GM12878 (cell line): Measurements from ENCODE around the gene GSTO1. TPM values are rescaled to one million over a fixed set of nuclear protein-coding genes. Genes with fewer than 3 reads are reported as not detected.

Source experiments
- ATAC-seq: fragments of 200-7000 bp; cut with Tn5 transposase; 3 replicates; pipeline ENCODE4 v1.9.1; 2020; ENCODE audit warnings: mild to moderate bottlenecking, moderate library complexity
- BruUV-seq: library from RNA; stranded (reverse); fragments of 400-500 nt; replicated peaks from 2 replicates; lab custom pipeline; 2021; lab: Mats Ljungman, UMichigan
- CTCF ChIA-PET: fragments of 300-600 bp; sonication (Branson Sonifier 250); formaldehyde crosslinking; extraction: SDS; loops from one replicate; lab custom pipeline; 2021; ENCODE audit warnings: inconsistent platforms; lab: Yijun Ruan, JAX
- POLR2A ChIA-PET: fragments of 350-600 bp; formaldehyde crosslinking; extraction: SDS; loops from one replicate; lab custom pipeline; 2021; ENCODE audit warnings: inconsistent platforms; lab: Charles Lee
- RAD21 ChIA-PET: fragments of 300-600 bp; sonication (Branson Sonifier 250); formaldehyde crosslinking; loops from one replicate; lab custom pipeline; 2023; ENCODE audit warnings: antibody characterized with exemption; ENCODE audit not compliant: unreplicated experiment; lab: Charles Lee
- SMC1A ChIA-PET: fragments of 300-600 bp; sonication (Branson Sonifier 250); formaldehyde crosslinking; loops from one replicate; lab custom pipeline; 2023; ENCODE audit not compliant: unreplicated experiment, uncharacterized antibody; lab: Charles Lee
- DNase-seq: peaks from one replicate; pipeline ENCODE4 v3.0.0-alpha.2; 2011; ENCODE audit warnings: low read depth, low spot score
- FAIRE-seq: peaks from 3 replicates; lab custom pipeline; 2011; peaks lifted over from hg19 to GRCh38; lab: Jason Lieb, UNC
- H2AFZ ChIP-seq: 2 replicates; pipeline ENCODE4 v1.6.0; 2011; ENCODE audit warnings: low read depth, low read length, control low read depth; ENCODE audit not compliant: control insufficient read depth
- H3K27ac ChIP-seq: 2 replicates; pipeline ENCODE4 v1.5.1; 2011; ENCODE audit warnings: control low read depth; ENCODE audit not compliant: control insufficient read depth, insufficient read depth
- H3K27me3 ChIP-seq, 2 experiments: replicated peaks in 1 of 2; 2 replicates each; pipeline versions ENCODE4 v1.6.0 to v1.6.1; 2011; ENCODE audit warnings: low read length in 1 of 2; ENCODE audit not compliant: control insufficient read depth in 2 of 2, insufficient read depth in 2 of 2
- H3K36me3 ChIP-seq, 2 experiments: 2 replicates each; pipeline ENCODE4 v1.5.1; 2011; ENCODE audit warnings: low read length in 1 of 2; ENCODE audit not compliant: control insufficient read depth in 2 of 2, insufficient read depth in 2 of 2
- H3K4me1 ChIP-seq: 2 replicates; pipeline ENCODE4 v1.6.1; 2011; ENCODE audit warnings: mild to moderate bottlenecking, low read length, moderate library complexity, mixed read lengths; ENCODE audit not compliant: control insufficient read depth, insufficient read depth
- H3K4me2 ChIP-seq: 2 replicates; pipeline ENCODE4 v1.6.0; 2011; ENCODE audit warnings: control low read depth; ENCODE audit not compliant: control insufficient read depth, insufficient read depth
- H3K4me3 ChIP-seq: fragments of 200-600 bp; sonication (generic); 2 replicates; pipeline ENCODE4 v1.5.1; 2016
- H3K79me2 ChIP-seq: 2 replicates; pipeline ENCODE4 v1.6.0; 2011; ENCODE audit warnings: low read length; ENCODE audit not compliant: control insufficient read depth, insufficient read depth
- H3K9ac ChIP-seq: 2 replicates; pipeline ENCODE4 v1.8.0; 2011; ENCODE audit warnings: low read length, control low read depth, mixed read lengths; ENCODE audit not compliant: control insufficient read depth, insufficient read depth
- H3K9me3 ChIP-seq: replicated peaks from 3 replicates; pipeline ENCODE4 v1.5.1; 2011; ENCODE audit warnings: mild to moderate bottlenecking, low read length; ENCODE audit not compliant: control insufficient read depth, insufficient read depth
- H4K20me1 ChIP-seq: 2 replicates; pipeline ENCODE4 v1.6.0; 2011; ENCODE audit not compliant: control insufficient read depth, insufficient read depth
- ATF2 ChIP-seq: IDR thresholded peaks from 2 replicates; pipeline ENCODE4 v1.6.1; 2012; ENCODE audit warnings: low read length, inconsistent platforms
- BCL11A ChIP-seq: IDR thresholded peaks from 2 replicates; pipeline ENCODE4 v1.6.1; 2011; ENCODE audit warnings: low read depth, low read length
- BMI1 ChIP-seq: fragments of 450-650 bp; IDR thresholded peaks from 2 replicates; pipeline ENCODE4 v1.6.1; 2016; ENCODE audit warnings: mild to moderate bottlenecking, moderate library complexity, borderline replicate concordance
- BRCA1 ChIP-seq: IDR thresholded peaks from 2 replicates; pipeline ENCODE4 v1.6.1; 2011; ENCODE audit warnings: low read depth, low read length, improper control_type of control experiment
- CBFB ChIP-seq: IDR thresholded peaks from 2 replicates; pipeline ENCODE4 v1.6.1; 2016; ENCODE audit warnings: antibody characterized with exemption, low read depth
- CREB1 ChIP-seq: IDR thresholded peaks from 2 replicates; pipeline ENCODE4 v1.6.1; 2012; ENCODE audit warnings: low read depth, mild to moderate bottlenecking, inconsistent platforms
- CREM ChIP-seq: IDR thresholded peaks from 2 replicates; pipeline ENCODE4 v1.6.1; 2014; ENCODE audit warnings: antibody characterized with exemption, low read depth
- FOXM1 ChIP-seq: IDR thresholded peaks from 2 replicates; pipeline ENCODE4 v1.6.1; 2012; ENCODE audit warnings: low read depth, mild to moderate bottlenecking, inconsistent platforms, low read length, moderate library complexity
- IRF4 ChIP-seq: IDR thresholded peaks from 2 replicates; pipeline ENCODE4 v1.6.1; 2011; ENCODE audit warnings: low read depth, low read length
- JUNB ChIP-seq: IDR thresholded peaks from 2 replicates; pipeline ENCODE4 v1.6.1; 2016; ENCODE audit warnings: antibody characterized with exemption, mild to moderate bottlenecking
- MLLT1 ChIP-seq: fragments of 450-650 bp; IDR thresholded peaks from 2 replicates; pipeline ENCODE4 v1.6.1; 2016; ENCODE audit warnings: mild to moderate bottlenecking
- MTA2 ChIP-seq: fragments of 450-650 bp; IDR thresholded peaks from 2 replicates; pipeline ENCODE4 v1.6.1; 2016; ENCODE audit warnings: low read depth, mild to moderate bottlenecking, moderate library complexity
- RELB ChIP-seq: fragments of 450-650 bp; IDR thresholded peaks from 2 replicates; pipeline ENCODE4 v1.6.1; 2017; ENCODE audit warnings: low read depth, mild to moderate bottlenecking, moderate library complexity
- RUNX3 ChIP-seq: IDR thresholded peaks from 2 replicates; pipeline ENCODE4 v1.6.1; 2012; ENCODE audit warnings: low read length, inconsistent platforms
- SIX5 ChIP-seq: IDR thresholded peaks from 2 replicates; pipeline ENCODE4 v1.6.1; 2011; ENCODE audit warnings: mild to moderate bottlenecking, low read depth, low read length, moderate library complexity; ENCODE audit not compliant: severe bottlenecking
- SPI1 ChIP-seq: IDR thresholded peaks from 2 replicates; pipeline ENCODE4 v1.6.1; 2011; ENCODE audit warnings: low read depth, mild to moderate bottlenecking, low read length, moderate library complexity, borderline replicate concordance; ENCODE audit not compliant: insufficient read depth
- SREBF1 ChIP-seq: IDR thresholded peaks from 2 replicates; pipeline ENCODE4 v1.6.1; 2012; ENCODE audit warnings: mild to moderate bottlenecking, low read length
- TCF3 ChIP-seq: IDR thresholded peaks from 2 replicates; pipeline ENCODE4 v1.6.1; 2012; ENCODE audit warnings: low read depth, mild to moderate bottlenecking, low read length, borderline replicate concordance; ENCODE audit not compliant: insufficient read depth
- WRNIP1 ChIP-seq: IDR thresholded peaks from 2 replicates; pipeline ENCODE4 v1.6.1; 2011; ENCODE audit warnings: low read depth, low read length, improper control_type of control experiment, borderline replicate concordance
- ZNF622 ChIP-seq: fragments of 450-650 bp; IDR thresholded peaks from 2 replicates; pipeline ENCODE4 v1.6.1; 2017; ENCODE audit warnings: mild to moderate bottlenecking, inconsistent platforms
- WGBS: methylation state at CpG from one replicate; pipeline ENCODE4 v1.1.6; 2016; ENCODE audit warnings: low lambda C conversion rate; ENCODE audit not compliant: insufficient replicate concordance, insufficient coverage; ENCODE audit errors: missing lambda C conversion rate; 5-methylcytosine and 5-hydroxymethylcytosine counted together
- in situ Hi-C: fragments of 300-500 bp; cut with MboI; formaldehyde crosslinking; loops from 9 replicates; pipeline ENCODE4 v1.14.3; 2018; ENCODE audit warnings: mixed read lengths
- intact Hi-C: fragments of 100-400 bp; cut with micrococcal nuclease; formaldehyde crosslinking; loops from one replicate; pipeline ENCODE4 v1.14.2; 2022; ENCODE audit not compliant: unreplicated experiment
- polyA plus RNA-seq, 11 experiments: library from polyadenylated mRNA; depleted of rRNA in 4 of 11; unstranded in 6 of 11; stranded (reverse) in 5 of 11; fragments of >200 nt; fragmentation: Nextera tagmentation in 4 of 11; fragmentation: Illumina TruSeq in 1 of 11; extraction: Ambion mirVana in 4 of 11; extraction: Trizol in 1 of 11; gene quantifications; 1 replicate in 1 of 11; 2 replicates in 10 of 11; pipeline versions ENCODE4 v1.2.1 to v1.2.3, GENCODE V29; 2011 to 2016; ENCODE audit warnings: inconsistent platforms in 2 of 11, missing spikeins in 2 of 11, low read depth in 1 of 11
- total RNA-seq, 4 experiments: library from RNA; depleted of rRNA in 3 of 4; stranded (reverse); fragments of >200 nt in 3 of 4; fragmentation: Illumina TruSeq in 1 of 4; extraction: Trizol in 1 of 4; gene quantifications; 2 replicates each; pipeline versions ENCODE4 v1.2.1 to v1.2.3, GENCODE V29; 2013 to 2021

Gene GSTO1
- total and polyA plus RNA-seq, 10 of the 15 experiments (the other 5 are each of a cell fraction or from before 2014, with no cell fraction given): 53.1 to 197 (median 112) TPM

GRCh38 chr10:104273899-104274575, 19.3 kb downstream of the GSTO1 start:
- no peak overlapping the region for H3K4me2 ChIP-seq
- ChIA-PET SMC1A (interaction anchor here (0.7 to 4.0 kb wide), 20 partner anchors 8 to 386 kb away, joined by 3 to 38 read pairs (median 4); partner anchors contain the start of genes CFAP58 and GSTO1), POLR2A (interaction anchor here (0.6 to 0.8 kb wide), 3 partner anchors 17 to 1358 kb away, joined by 3 read pairs; partner anchors contain the start of gene ITPRIP), RAD21 (interaction anchor here (0.8 to 3.7 kb wide), 12 partner anchors 12 to 1417 kb away, joined by 3 to 24 read pairs (median 4); partner anchors contain the start of genes CFAP58, GSTO1 and SFR1), CTCF (interaction anchor here (0.6 to 9.3 kb wide), 36 partner anchors 8 to 941 kb away, joined by 3 to 120 read pairs (median 4); partner anchors contain the start of genes CFAP43, CFAP58, GSTO1 and SFR1)
- H3K27me3 ChIP-seq: peaks cover 0 to 2% of the 10 kb centered on the region in 2 experiments; a peak in 3 of 4 replicates
- H3K4me3 ChIP-seq: no peak overlapping the region
- no peak for ATAC-seq
- H4K20me1 ChIP-seq: no peaks in the 10 kb centered on the region
- TF ChIP-seq RUNX3 (no peak), ATF2 (no peak), ZNF622 (no peak), SPI1 (no peak), TCF3 (no peak), BCL11A (no peak), MTA2 (no peak), CBFB (no peak), WRNIP1 (no peak), BRCA1 (no peak), SREBF1 (no peak), IRF4 (no peak), FOXM1 (no peak), BMI1 (no peak), MLLT1 (no peak), JUNB (no peak), CREM (no peak), SIX5 (no peak), RELB (no peak), CREB1 (no peak)
- DNase-seq: no peak
- H2AFZ ChIP-seq: no peak overlapping the region
- H3K79me2 ChIP-seq: no peaks in the 10 kb centered on the region
- no peaks in the 10 kb centered on the region for H3K36me3 ChIP-seq
- H3K27ac ChIP-seq: no peak overlapping the region
- no peaks in the 10 kb centered on the region for H3K9me3 ChIP-seq
- BruUV-seq: no TSS peak
- intact Hi-C loops (no loop called here), in situ Hi-C loops (no loop called here)
- 58% methylated on average over 4 of the region's 4 CpGs for WGBS
- H3K9ac ChIP-seq: no peak overlapping the region
- H3K4me1 ChIP-seq: no peaks in the 10 kb centered on the region
- no peak for FAIRE-seq
